H1 (cell line): Measurements from ENCODE around the gene SSH2. TPM values are rescaled to one million over a fixed set of nuclear protein-coding genes. Genes with fewer than 3 reads are reported as not detected.
"Not testable (repeated sequence)": the region's sequence is repeated elsewhere in the genome, so short reads cannot be mapped to it uniquely, and the experiment has no call there.

Source experiments
- CTCF ChIA-PET: fragments of 300-600 bp; sonication (Branson Sonifier 250); formaldehyde crosslinking; loops from one replicate; lab custom pipeline; 2021; ENCODE audit not compliant: partially characterized antibody; lab: Charles Lee
- POLR2A ChIA-PET: fragments of 300-600 bp; sonication (Branson Sonifier 250); formaldehyde crosslinking; loops from one replicate; lab custom pipeline; 2021; ENCODE audit warnings: inconsistent platforms; ENCODE audit not compliant: partially characterized antibody; lab: Charles Lee
- DNase-seq, 2 experiments: peaks; one replicate each; pipeline versions ENCODE4 v3.0.0 to v3.0.0-alpha.2; 2010 to 2022; ENCODE audit warnings: low spot score in 2 of 2, low read depth in 1 of 2, mixed read lengths in 1 of 2
- FAIRE-seq: peaks from 2 replicates; lab custom pipeline; 2011; peaks lifted over from hg19 to GRCh38; lab: Jason Lieb, UNC
- H2AFZ ChIP-seq: 2 replicates; pipeline ENCODE4 v1.8.1; 2012; ENCODE audit warnings: low read length, inconsistent platforms
- H2AK5ac ChIP-seq: 2 replicates; pipeline ENCODE4 v1.6.1; 2013; ENCODE audit warnings: low read depth, low read length
- H2BK120ac ChIP-seq: replicated peaks from 2 replicates; pipeline ENCODE3; 2013; ENCODE audit warnings: low read depth, low read length, inconsistent platforms
- H2BK12ac ChIP-seq: 2 replicates; pipeline ENCODE4 v1.6.1; 2013; ENCODE audit warnings: low read depth, low read length
- H2BK15ac ChIP-seq: 2 replicates; pipeline ENCODE4 v1.6.1; 2013; ENCODE audit warnings: low read length
- H2BK20ac ChIP-seq: 2 replicates; pipeline ENCODE4 v1.6.1; 2013; ENCODE audit warnings: low read length
- H2BK5ac ChIP-seq: 2 replicates; pipeline ENCODE4 v1.6.1; 2013; ENCODE audit warnings: low read depth, low read length
- H3K14ac ChIP-seq: 2 replicates; pipeline ENCODE4 v1.6.1; 2013; ENCODE audit warnings: inconsistent platforms; ENCODE audit not compliant: insufficient read length
- H3K18ac ChIP-seq: 2 replicates; pipeline ENCODE4 v1.6.1; 2013; ENCODE audit warnings: low read length; ENCODE audit errors: extremely low read depth
- H3K23ac ChIP-seq: 2 replicates; pipeline ENCODE4 v1.6.1; 2013; ENCODE audit warnings: inconsistent platforms; ENCODE audit not compliant: insufficient read length
- H3K23me2 ChIP-seq: 2 replicates; pipeline ENCODE4 v1.6.1; 2013; ENCODE audit warnings: low read depth, low read length
- H3K27ac ChIP-seq: 2 replicates; pipeline ENCODE4 v1.6.1; 2011; ENCODE audit warnings: low read depth, low read length, inconsistent platforms
- H3K27me3 ChIP-seq, 4 experiments: replicated peaks in 1 of 4; 1 replicate in 1 of 4; 2 replicates in 3 of 4; pipeline versions ENCODE4 v1.6.1 to v1.8.1; 2011 to 2013; ENCODE audit warnings: low read length in 3 of 4, mild to moderate bottlenecking in 3 of 4, inconsistent platforms in 2 of 4, mixed read lengths in 2 of 4, moderate library complexity in 1 of 4; ENCODE audit not compliant: control insufficient read depth in 3 of 4, insufficient read depth in 3 of 4; ENCODE audit errors: extremely low read depth in 1 of 4
- H3K36me3 ChIP-seq, 4 experiments: 2 replicates each; pipeline versions ENCODE4 v1.6.1 to v1.8.1; 2011 to 2013; ENCODE audit warnings: mild to moderate bottlenecking in 4 of 4, low read length in 3 of 4, moderate library complexity in 2 of 4, control low read depth in 1 of 4, inconsistent platforms in 1 of 4; ENCODE audit not compliant: insufficient read depth in 4 of 4, control insufficient read depth in 2 of 4
- H3K4ac ChIP-seq: replicated peaks from 2 replicates; pipeline ENCODE3; 2013; ENCODE audit warnings: low read length, low read depth, mixed read lengths, inconsistent platforms; ENCODE audit not compliant: insufficient read length
- H3K4me1 ChIP-seq, 4 experiments: replicated peaks in 1 of 4; 1 replicate in 1 of 4; 2 replicates in 3 of 4; pipeline versions ENCODE4 v1.6.1 to v1.8.1; 2011 to 2013; ENCODE audit warnings: low read length in 3 of 4, inconsistent platforms in 2 of 4, mixed read lengths in 1 of 4; ENCODE audit not compliant: insufficient read depth in 4 of 4, control insufficient read depth in 3 of 4
- H3K4me2 ChIP-seq, 2 experiments: 2 replicates each; pipeline versions ENCODE4 v1.6.1 to v1.8.1; 2011 to 2013; ENCODE audit warnings: low read depth in 2 of 2, low read length in 2 of 2, control low read depth in 1 of 2, inconsistent platforms in 1 of 2, mild to moderate bottlenecking in 1 of 2; ENCODE audit not compliant: insufficient read depth in 1 of 2
- H3K4me3 ChIP-seq, 4 experiments: fragments of 200-600, 300-600 bp in 1 of 4; sonication (generic), shearing (Covaris generic), sonication (Bioruptor Twin) in 1 of 4; 2 replicates each; pipeline versions ENCODE4 v1.5.1 to v1.8.1; 2011 to 2016; ENCODE audit warnings: low read length in 4 of 4, low read depth in 3 of 4, control low read depth in 2 of 4, inconsistent platforms in 2 of 4, mild to moderate bottlenecking in 2 of 4, mixed read lengths in 1 of 4, moderate library complexity in 1 of 4; ENCODE audit not compliant: insufficient read depth in 2 of 4; ENCODE audit errors: extremely low read depth in 1 of 4
- H3K56ac ChIP-seq: replicated peaks from 2 replicates; pipeline ENCODE3; 2013; ENCODE audit warnings: low read depth, mild to moderate bottlenecking, mixed read lengths, low read length, inconsistent platforms; ENCODE audit not compliant: insufficient read length
- H3K79me1 ChIP-seq: 2 replicates; pipeline ENCODE4 v1.6.1; 2013; ENCODE audit warnings: low read depth, low read length, control low read depth
- H3K79me2 ChIP-seq, 2 experiments: 2 replicates each; pipeline versions ENCODE4 v1.6.1 to v1.8.1; 2012 to 2013; ENCODE audit warnings: low read length in 2 of 2, mild to moderate bottlenecking in 2 of 2, inconsistent platforms in 1 of 2; ENCODE audit not compliant: insufficient read depth in 2 of 2, control insufficient read depth in 1 of 2
- H3K9ac ChIP-seq, 4 experiments: replicated peaks in 1 of 4; 1 replicate in 1 of 4; 2 replicates in 3 of 4; pipeline versions ENCODE4 v1.6.1 to v1.8.1; 2011 to 2013; ENCODE audit warnings: low read depth in 3 of 4, low read length in 3 of 4, control low read depth in 2 of 4, mild to moderate bottlenecking in 2 of 4, moderate library complexity in 2 of 4, inconsistent platforms in 1 of 4; ENCODE audit errors: extremely low read depth in 1 of 4
- H3K9me3 ChIP-seq, 2 experiments: 2 replicates each; pipeline versions ENCODE4 v1.6.1 to v1.8.1; 2012 to 2013; ENCODE audit warnings: mild to moderate bottlenecking in 2 of 2, moderate library complexity in 2 of 2, control low read depth in 1 of 2, inconsistent platforms in 1 of 2, low read depth in 1 of 2, low read length in 1 of 2, mixed read lengths in 1 of 2; ENCODE audit not compliant: insufficient read depth in 2 of 2
- H4K20me1 ChIP-seq, 2 experiments: replicated peaks in 1 of 2; 2 replicates each; pipeline versions ENCODE3 to v1.8.1; 2011 to 2013; ENCODE audit warnings: inconsistent platforms in 2 of 2, low read length in 2 of 2, mild to moderate bottlenecking in 1 of 2; ENCODE audit not compliant: insufficient read depth in 2 of 2, control insufficient read depth in 1 of 2
- H4K5ac ChIP-seq: 2 replicates; pipeline ENCODE4 v1.6.1; 2013; ENCODE audit warnings: low read length, low read depth, mixed read lengths, inconsistent platforms; ENCODE audit not compliant: insufficient read length
- H4K8ac ChIP-seq: 2 replicates; pipeline ENCODE4 v1.8.0; 2013; ENCODE audit warnings: mild to moderate bottlenecking, moderate library complexity, low read length, inconsistent platforms; ENCODE audit not compliant: insufficient read depth; ENCODE audit errors: extremely low read depth
- H4K91ac ChIP-seq: replicated peaks from 2 replicates; pipeline ENCODE3; 2013; ENCODE audit warnings: low read length, mixed read lengths, inconsistent platforms; ENCODE audit not compliant: insufficient read length
- KDM1A ChIP-seq: fragments of 200-600, 300-600 bp; sonication (generic); IDR thresholded peaks from 2 replicates; pipeline ENCODE4 v1.7.1; 2016; ENCODE audit warnings: mild to moderate bottlenecking, low read length, borderline replicate concordance
- KDM5A ChIP-seq: fragments of 200-600 bp; IDR thresholded peaks from 2 replicates; pipeline ENCODE4 v1.7.1; 2012; ENCODE audit warnings: mild to moderate bottlenecking, low read length, inconsistent platforms, mixed read lengths
- TEAD4 ChIP-seq: IDR thresholded peaks from 2 replicates; pipeline ENCODE4 v1.6.1; 2012; ENCODE audit warnings: low read depth, low read length, inconsistent platforms, mixed read lengths
- WGBS, 2 experiments: shearing (Covaris generic) in 1 of 2; methylation state at CpG; one replicate each; pipeline versions ENCODE4 v1.1.6 to v1.1.7; 2013 to 2015; ENCODE audit warnings: low lambda C conversion rate in 2 of 2, mixed read lengths in 2 of 2, inconsistent platforms in 1 of 2, low coverage in 1 of 2, missing lambda C conversion rate in 1 of 2; ENCODE audit not compliant: insufficient replicate concordance in 2 of 2, insufficient coverage in 1 of 2, insufficient read length in 1 of 2; ENCODE audit errors: extremely low coverage in 1 of 2, missing lambda C conversion rate in 1 of 2; 5-methylcytosine and 5-hydroxymethylcytosine counted together
- polyA plus RNA-seq, 7 experiments: library from polyadenylated mRNA; depleted of rRNA in 3 of 7; stranded (reverse) in 5 of 7; unstranded in 2 of 7; fragments of >200 nt in 5 of 7; fragments of 200-250 nt in 2 of 7; gene quantifications; 1 replicate in 5 of 7; 2 replicates in 1 of 7; 4 replicates in 1 of 7; pipeline versions ENCODE4 v1.2.1 to v1.2.3, GENCODE V29; 2011 to 2013; ENCODE audit warnings: missing spikeins in 2 of 7, mixed read lengths in 2 of 7
- total RNA-seq: library from RNA; stranded (reverse); fragmentation: NEBNext Ultra II Directional; extraction: Animal tissue kit (Norgen Biotek cat#: 25700); gene quantifications from 2 replicates; pipeline ENCODE4 v1.2.1, GENCODE V29; 2021

SSH2 gene
- total and polyA plus RNA-seq, 2 of the 8 experiments (the other 6 are each of a cell fraction or from before 2014, with no cell fraction given), result 5.2 to 15.9 TPM

DNA sequence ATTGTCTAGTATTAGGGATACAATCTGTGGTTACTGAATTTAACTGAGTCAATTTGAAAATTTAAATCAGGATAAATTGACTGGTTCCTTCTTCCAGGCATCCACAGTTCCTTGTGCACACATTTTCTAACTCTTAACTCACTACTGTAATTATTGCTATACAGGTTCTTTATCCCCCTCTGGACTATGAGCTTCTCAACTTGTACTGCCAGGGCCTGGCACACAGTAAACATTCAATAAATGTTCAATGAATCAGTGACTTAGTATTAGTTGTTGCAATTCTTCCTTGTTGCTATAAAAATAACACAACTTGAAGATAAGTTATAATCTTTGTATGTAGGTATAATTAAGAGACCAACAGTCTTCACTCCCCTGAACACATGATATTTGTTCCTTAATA lies 67.9 kb downstream of the SSH2 start (continued):
- TF ChIP-seq KDM1A (no peak), KDM5A (no peak), TEAD4 (no peak)
- TF ChIP-seq, all 59 proteins: peak for 0

DNA sequence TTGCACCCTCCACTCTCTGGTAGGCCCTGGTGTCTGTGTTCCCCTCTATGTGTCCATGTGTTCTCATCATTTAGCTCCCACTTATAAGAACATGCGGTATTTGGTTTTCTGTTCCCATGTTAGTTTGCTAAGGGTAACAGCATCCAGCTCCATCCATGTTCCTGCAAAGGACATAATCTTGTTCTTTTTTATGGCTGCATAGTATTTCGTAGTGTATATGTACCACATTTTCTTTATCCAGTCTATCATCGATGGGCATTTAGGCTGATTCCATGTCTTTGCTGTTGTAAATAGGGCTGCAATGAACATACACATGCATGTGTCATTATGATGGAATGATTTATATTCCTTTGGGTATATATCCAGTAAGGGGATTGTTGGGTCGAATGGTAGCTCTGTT lies 70.6 kb downstream of the SSH2 start:
- 82% methylated on average over 4 of the region's 4 CpGs; no CpG with 5 or more reads in 1 of the 2 experiments for WGBS, 2 experiments

More for the DNA sequence above, 70.6 kb downstream of the SSH2 start:
- H4K20me1 ChIP-seq, H3K79me2 ChIP-seq, H4K8ac ChIP-seq, H2BK5ac ChIP-seq, H3K9ac ChIP-seq, H3K23ac ChIP-seq, H3K14ac ChIP-seq, FAIRE-seq, H2AFZ ChIP-seq, H3K4me2 ChIP-seq, H3K36me3 ChIP-seq, H4K91ac ChIP-seq, H3K9me3 ChIP-seq, POLR2A ChIA-PET, H3K4ac ChIP-seq, H3K27ac ChIP-seq, H2BK12ac ChIP-seq, H3K79me1 ChIP-seq, H4K5ac ChIP-seq, H2AK5ac ChIP-seq, H3K4me1 ChIP-seq, DNase-seq, H2BK20ac ChIP-seq, H3K56ac ChIP-seq, H2BK120ac ChIP-seq, H3K4me3 ChIP-seq, H2BK15ac ChIP-seq, H3K18ac ChIP-seq, H3K23me2 ChIP-seq, H3K27me3 ChIP-seq: not testable (repeated sequence)
- CTCF ChIA-PET, result interaction anchor here (0.9 kb wide), 1 partner anchor 184 kb away, joined by 3 read pairs; no protein-coding TSS in a partner anchor
